Upper lobe of right lung (tissue), 1 donor: Measurements from ENCODE around the gene NEB. TPM values are rescaled to one million over a fixed set of nuclear protein-coding genes. Genes with fewer than 3 reads are reported as not detected.

Source experiments
- ATAC-seq: fragments of 200-7000 bp; cut with Tn5 transposase; one replicate; pipeline ENCODE4 v1.9.1; 2020; ENCODE audit warnings: mild to moderate bottlenecking, moderate library complexity
- DNase-seq: peaks from one replicate; pipeline ENCODE4 v3.0.0-alpha.2; 2020
- H3K27ac ChIP-seq: fragments of 200-600 bp; one replicate; pipeline ENCODE4 v1.8.0; 2022
- H3K27me3 ChIP-seq: fragments of 200-600 bp; one replicate; pipeline ENCODE4 v1.8.0; 2022; ENCODE audit warnings: mild to moderate bottlenecking
- H3K36me3 ChIP-seq: fragments of 200-600 bp; one replicate; pipeline ENCODE4 v1.8.0; 2022
- H3K4me1 ChIP-seq: fragments of 200-600 bp; one replicate; pipeline ENCODE4 v1.8.0; 2022
- H3K4me3 ChIP-seq: fragments of 200-600 bp; one replicate; pipeline ENCODE4 v1.8.0; 2022; ENCODE audit warnings: mild to moderate bottlenecking
- H3K9me3 ChIP-seq: fragments of 200-600 bp; one replicate; pipeline ENCODE4 v1.8.0; 2022
- CTCF ChIP-seq: fragments of 200-600 bp; IDR thresholded peaks from one replicate; pipeline ENCODE4 v1.8.0; 2022; ENCODE audit warnings: antibody characterized with exemption
- intact Hi-C: fragments of 100-400 bp; cut with DNase I; formaldehyde crosslinking; loops from one replicate; pipeline ENCODE4 v1.11.0; 2022
- total RNA-seq: library from RNA; stranded (reverse); fragmentation: NEBNext Ultra II Directional; extraction: Animal tissue kit (Norgen Biotek cat#: 25700); gene quantifications from one replicate; pipeline ENCODE4 v1.2.1, GENCODE V29; 2021
- donor health status: DM: no; HTN: yes; CAD: no; lungs with severe emphysema.

The NEB gene
- total RNA-seq, 1 donor from 2014 or later = 1.9 TPM

GRCh38 chr2:151665959-151666358 is 68.3 kb downstream of the NEB start:
- H3K27me3 ChIP-seq = no peaks in the 10 kb centered on the region
- no peak overlapping the region for H3K27ac ChIP-seq
- no peaks in the 10 kb centered on the region for H3K9me3 ChIP-seq
- no peak for TF ChIP-seq CTCF
- H3K4me1 ChIP-seq = no peaks in the 10 kb centered on the region
- intact Hi-C loops = no loop called here
- ATAC-seq = no peak
- DNase-seq = no peak
- H3K4me3 ChIP-seq = no peak overlapping the region
- H3K36me3 ChIP-seq = no peaks in the 10 kb centered on the region

- ATAC-seq (no peak), DNase-seq (no peak)
- no peak overlapping the region for H3K27ac ChIP-seq
- no peak overlapping the region for H3K4me3 ChIP-seq
- H3K9me3 ChIP-seq = no peaks in the 10 kb centered on the region
- H3K36me3 ChIP-seq = no peaks in the 10 kb centered on the region
- H3K27me3 ChIP-seq = no peaks in the 10 kb centered on the region
- no peak for TF ChIP-seq CTCF
- H3K4me1 ChIP-seq = no peaks in the 10 kb centered on the region
- intact Hi-C loops = no loop called here
Measured at GRCh38 chr2:151664520-151664919, 69.8 kb downstream of the NEB start.

GRCh38 chr2:151661625-151662024 is 72.7 kb downstream of the NEB start:
- H3K27me3 ChIP-seq = no peaks in the 10 kb centered on the region
- H3K27ac ChIP-seq = no peak overlapping the region
- ATAC-seq = no peak
- intact Hi-C loops = no loop called here
- H3K9me3 ChIP-seq = no peaks in the 10 kb centered on the region
- DNase-seq = no peak
- no peak for TF ChIP-seq CTCF
- no peaks in the 10 kb centered on the region for H3K36me3 ChIP-seq
- H3K4me3 ChIP-seq = no peak overlapping the region
- no peaks in the 10 kb centered on the region for H3K4me1 ChIP-seq

- no peak for DNase-seq
- no peak for ATAC-seq
- no peaks in the 10 kb centered on the region for H3K36me3 ChIP-seq
Measured at GRCh38 chr2:151658081-151658480, 76.2 kb downstream of the NEB start.

GRCh38 chr2:151657667-151658076 is 76.6 kb downstream of the NEB start:
- Histone ChIP-seq H3K9me3 (no peaks in the 10 kb centered on the region), H3K4me3 (no peak overlapping the region), H3K36me3 (no peaks in the 10 kb centered on the region), H3K4me1 (no peaks in the 10 kb centered on the region), H3K27me3 (no peaks in the 10 kb centered on the region), H3K27ac (no peak overlapping the region)
- ATAC-seq (no peak), DNase-seq (no peak)
- intact Hi-C loops = no loop called here
- no peak for TF ChIP-seq CTCF

More at GRCh38 chr2:151658081-151658480, 76.2 kb downstream of the NEB start:
- TF ChIP-seq CTCF = no peak
- Histone ChIP-seq H3K27ac (no peak overlapping the region), H3K4me3 (no peak overlapping the region), H3K9me3 (no peaks in the 10 kb centered on the region), H3K4me1 (no peaks in the 10 kb centered on the region), H3K27me3 (no peaks in the 10 kb centered on the region)
- intact Hi-C loops = no loop called here

DNA sequence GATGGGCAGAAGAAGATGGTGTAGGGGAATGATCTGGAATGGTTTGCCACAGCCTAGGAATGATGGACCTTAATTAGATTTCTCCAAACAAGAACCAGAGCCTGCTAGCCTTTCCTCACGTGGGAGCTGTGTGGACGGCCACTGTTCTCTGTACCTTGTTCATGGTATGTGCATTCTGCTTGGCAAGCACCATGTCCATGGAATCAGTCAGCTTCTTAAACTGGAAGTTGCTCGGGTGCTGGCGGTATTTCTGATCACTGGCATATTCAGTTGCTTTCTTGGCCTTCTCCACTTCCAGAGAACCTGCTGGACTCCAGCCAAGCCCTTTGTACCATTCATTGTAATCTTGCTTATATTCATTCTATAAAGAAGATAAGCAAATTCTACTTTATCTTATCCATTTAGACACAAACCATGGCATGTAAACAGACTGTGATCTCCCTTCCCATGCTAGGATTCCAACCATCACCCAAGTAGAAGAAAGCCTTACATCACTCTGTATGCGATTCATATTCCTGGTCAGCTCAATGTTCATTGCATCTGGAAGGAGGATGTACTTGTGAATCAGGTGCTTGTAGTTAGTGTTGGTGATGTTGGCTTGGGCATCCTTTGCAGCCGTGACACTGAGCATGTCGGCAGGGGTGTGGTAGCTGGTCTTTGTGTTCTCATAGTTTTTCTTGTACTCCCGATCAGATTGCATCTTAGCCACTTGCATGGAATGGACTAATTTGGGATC is 78.4 kb downstream of the NEB start:
- no peaks in the 10 kb centered on the region for H3K36me3 ChIP-seq
- no peaks in the 10 kb centered on the region for H3K9me3 ChIP-seq
- no peak overlapping the region for H3K4me3 ChIP-seq
- no peaks in the 10 kb centered on the region for H3K27me3 ChIP-seq
- intact Hi-C loops = no loop called here
- DNase-seq (no peak), ATAC-seq (no peak)
- no peak overlapping the region for H3K27ac ChIP-seq
- no peak for TF ChIP-seq CTCF
- H3K4me1 ChIP-seq = no peaks in the 10 kb centered on the region
